ENCODE measurements around the gene NTM.

NTM gene

GRCh38 chr11:131687291-131688047 lies 317.1 kb downstream of the NTM start:
- no peak for DNase-seq (ENCODE audit: low read depth)

GRCh38 chr11:131688048-131688693 lies 317.8 kb downstream of the NTM start:
- no peak for DNase-seq (ENCODE audit: low read depth)

- DNase-seq (ENCODE audit: low read depth): no peak
Observed at GRCh38 chr11:131689049-131689925, 318.9 kb downstream of the NTM start.

GRCh38 chr11:131690362-131690761 lies 319.9 kb downstream of the NTM start:
- DNase-seq (ENCODE audit: low read depth): no peak

- DNase-seq (ENCODE audit: low read depth): no peak
Observed at GRCh38 chr11:131690776-131691175, 320.4 kb downstream of the NTM start.

- DNase-seq (ENCODE audit: low read depth): no peak
Observed at GRCh38 chr11:131691181-131692041, 321.0 kb downstream of the NTM start.

GRCh38 chr11:131692151-131692550 lies 321.7 kb downstream of the NTM start:
- no peak for DNase-seq (ENCODE audit: low read depth)

- DNase-seq (ENCODE audit: low read depth): no peak
Observed at GRCh38 chr11:131692961-131693360, 322.5 kb downstream of the NTM start.

GRCh38 chr11:131693756-131694155 lies 323.3 kb downstream of the NTM start:
- DNase-seq (ENCODE audit: low read depth): no peak

- peak; percentile 11 for DNase-seq (ENCODE audit: low read depth)
Observed at GRCh38 chr11:131694526-131695424, 324.4 kb downstream of the NTM start.

GRCh38 chr11:131695889-131696429 lies 325.5 kb downstream of the NTM start:
- no peak for DNase-seq (ENCODE audit: low read depth)

- DNase-seq (ENCODE audit: low read depth): no peak
Observed at GRCh38 chr11:131696690-131697089, 326.3 kb downstream of the NTM start.

GRCh38 chr11:131703311-131703710 lies 332.9 kb downstream of the NTM start:
- no peak for DNase-seq (ENCODE audit: low read depth)

- DNase-seq (ENCODE audit: low read depth): no peak
Observed at GRCh38 chr11:131704682-131705081, 334.3 kb downstream of the NTM start.

- no peak for DNase-seq (ENCODE audit: low read depth)
Observed at GRCh38 chr11:131710511-131710910, 340.1 kb downstream of the NTM start.

GRCh38 chr11:131712897-131713296 lies 342.5 kb downstream of the NTM start:
- no peak for DNase-seq (ENCODE audit: low read depth)

GRCh38 chr11:131713529-131714134 lies 343.2 kb downstream of the NTM start:
- DNase-seq (ENCODE audit: low read depth): no peak

GRCh38 chr11:131717616-131718015 lies 347.2 kb downstream of the NTM start:
- DNase-seq (ENCODE audit: low read depth): no peak

GRCh38 chr11:131723088-131723487 lies 352.7 kb downstream of the NTM start:
- DNase-seq (ENCODE audit: low read depth): no peak

- no peak for DNase-seq (ENCODE audit: low read depth)
Observed at GRCh38 chr11:131724436-131724975, 354.1 kb downstream of the NTM start.

Measured in activated T-helper 1 cell treated with Interleukin-2 at 50 U/mL for 16 hours (primary cell).